Muscle layer of duodenum (tissue), 2 donors: ENCODE results near the gene EXOC4.

Experiments used
- H3K27ac ChIP-seq: one replicate; pipeline ENCODE4 v1.7.0; 2013; ENCODE audit warnings: mild to moderate bottlenecking, low read length
- H3K27me3 ChIP-seq: one replicate; pipeline ENCODE4 v1.7.0; 2013; ENCODE audit warnings: low read depth, mild to moderate bottlenecking, control low read depth, low read length
- H3K36me3 ChIP-seq, 2 donors: one replicate each; pipeline ENCODE4 v1.7.0; 2013; ENCODE audit warnings: low read length in 2 of 2, control low read depth in 1 of 2, mild to moderate bottlenecking in 1 of 2; ENCODE audit not compliant: insufficient read depth in 2 of 2, control insufficient read depth in 1 of 2
- H3K4me1 ChIP-seq, 2 donors: one replicate each; pipeline ENCODE4 v1.7.0; 2013; ENCODE audit warnings: low read length in 2 of 2, mild to moderate bottlenecking in 2 of 2, control low read depth in 1 of 2, moderate library complexity in 1 of 2; ENCODE audit not compliant: insufficient read depth in 2 of 2, control insufficient read depth in 1 of 2
- H3K4me3 ChIP-seq, 2 donors: one replicate each; pipeline ENCODE4 v1.7.0; 2013; ENCODE audit warnings: low read length in 2 of 2, low read depth in 1 of 2, mild to moderate bottlenecking in 1 of 2
- H3K9me3 ChIP-seq, 2 donors: one replicate each; pipeline ENCODE4 v1.7.0; 2013; ENCODE audit warnings: low read length in 2 of 2, control low read depth in 1 of 2, mild to moderate bottlenecking in 1 of 2; ENCODE audit not compliant: control insufficient read depth in 1 of 2
- donor health status: healthy.

Gene EXOC4

DNA sequence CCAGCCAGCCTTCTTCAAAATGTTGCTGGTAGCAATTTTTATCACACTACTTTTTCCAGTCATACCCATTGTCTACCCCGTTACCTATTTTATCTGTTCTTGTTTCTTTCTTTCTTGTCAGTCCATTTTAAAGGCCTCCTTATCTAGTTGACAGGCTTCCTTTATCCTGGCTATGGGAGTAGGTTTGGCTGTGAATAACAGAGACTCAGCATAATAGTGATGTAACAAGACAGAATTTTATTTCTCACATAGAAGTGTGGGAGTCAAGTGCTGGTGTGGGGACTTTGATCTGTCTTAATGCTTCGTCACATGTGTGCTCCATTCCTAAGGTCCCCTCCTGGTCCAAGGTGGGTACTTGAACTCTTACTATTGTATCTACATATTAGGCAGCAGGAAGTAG lies 283.6 kb downstream of the EXOC4 start:
- Histone ChIP-seq H3K4me3 (no peak overlapping the region), H3K9me3 (no peaks in the 10 kb centered on the region), H3K27me3 (no peaks in the 10 kb centered on the region), H3K36me3 (no peaks in the 10 kb centered on the region), H3K4me1 (no peaks in the 10 kb centered on the region), H3K27ac (no peak overlapping the region)

DNA sequence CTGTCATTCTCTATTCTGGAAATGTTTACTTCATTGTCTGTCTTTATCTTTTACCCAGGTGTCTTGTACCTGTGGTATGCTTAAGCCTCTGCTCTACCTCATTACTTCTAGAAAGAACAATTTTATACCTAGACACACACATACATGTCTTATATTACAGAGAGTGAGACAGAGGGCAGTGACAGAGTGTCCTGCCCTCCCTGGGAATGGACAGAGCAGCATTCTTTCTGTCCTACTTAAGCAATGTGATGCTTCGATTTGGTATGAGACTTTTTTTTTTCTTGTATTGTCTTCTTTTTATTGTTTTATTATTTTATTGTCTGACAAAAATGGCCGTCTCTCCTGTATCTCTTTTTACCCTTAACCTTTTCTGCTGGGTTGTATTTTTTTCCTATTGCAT lies 286.1 kb downstream of the EXOC4 start:
- Histone ChIP-seq H3K4me3 (no peak overlapping the region), H3K27me3 (no peaks in the 10 kb centered on the region), H3K4me1 (no peaks in the 10 kb centered on the region), H3K27ac (no peak overlapping the region), H3K9me3 (no peaks in the 10 kb centered on the region), H3K36me3 (no peaks in the 10 kb centered on the region)

DNA sequence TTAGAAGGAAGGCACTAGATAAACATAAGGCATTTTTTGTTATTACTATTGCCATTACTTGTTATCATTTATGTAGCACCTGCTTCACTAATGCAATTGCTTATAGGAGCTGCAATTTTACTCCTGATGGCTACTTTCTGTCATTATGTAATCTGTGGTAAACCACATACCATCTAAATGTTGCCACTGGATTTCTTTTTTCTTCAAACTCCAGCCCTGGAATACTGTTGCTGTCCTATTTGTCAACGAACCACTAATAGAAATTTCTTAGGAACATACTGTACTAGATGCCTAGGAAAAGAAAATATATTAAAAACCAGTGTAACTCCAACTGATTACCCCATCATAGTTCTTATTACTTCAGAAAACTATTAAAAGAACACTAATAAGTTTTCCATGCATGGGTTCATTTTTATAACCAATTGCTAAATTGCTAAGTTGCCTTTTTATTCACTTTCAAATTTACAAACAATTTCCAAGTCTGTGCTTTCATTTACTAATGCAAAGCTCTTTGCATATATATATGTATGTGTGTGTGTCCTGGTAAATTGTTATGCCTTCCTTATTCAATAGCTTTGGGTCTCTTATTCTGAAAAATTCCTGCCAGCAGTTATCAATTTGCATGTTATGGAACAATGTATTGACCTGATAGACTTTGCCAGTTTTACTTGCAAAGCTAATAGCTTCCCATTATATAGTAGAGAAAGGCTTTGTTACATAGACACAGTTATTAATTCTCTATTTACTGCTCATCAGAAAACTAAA lies 287.4 kb downstream of the EXOC4 start:
- Histone ChIP-seq H3K27ac (no peak overlapping the region), H3K9me3 (no peaks in the 10 kb centered on the region), H3K36me3 (no peaks in the 10 kb centered on the region), H3K4me1 (no peaks in the 10 kb centered on the region), H3K4me3 (no peak overlapping the region), H3K27me3 (no peaks in the 10 kb centered on the region)

DNA sequence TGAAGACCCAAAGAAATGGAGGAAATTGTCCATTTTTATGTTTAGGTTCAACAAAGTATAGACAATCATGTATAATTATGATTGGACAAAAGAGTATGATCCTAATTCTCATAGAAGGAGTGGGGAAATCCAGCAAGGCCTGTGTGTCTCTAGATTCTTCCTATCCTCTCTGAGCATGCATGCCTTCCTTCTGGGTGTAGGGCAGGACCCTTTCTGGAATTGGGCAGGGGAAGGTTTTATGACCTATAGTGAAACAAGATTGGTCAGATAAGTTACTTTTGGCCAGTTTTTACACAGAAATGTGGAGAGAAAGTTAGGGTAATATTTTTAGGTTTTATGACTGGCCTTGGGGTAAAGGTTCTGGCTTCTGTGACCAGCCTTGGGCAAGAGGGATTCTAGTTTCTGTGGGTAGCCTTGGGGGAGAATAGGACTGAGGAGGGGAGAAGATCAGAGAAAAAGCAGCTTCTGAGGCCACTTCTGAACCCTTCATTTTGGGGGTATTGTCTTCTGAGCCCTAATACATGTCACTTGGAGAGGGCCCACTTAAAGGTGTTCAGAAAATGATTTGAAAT lies 289.4 kb downstream of the EXOC4 start:
- H3K36me3 ChIP-seq, result no peaks in the 10 kb centered on the region
- no peak overlapping the region for H3K4me3 ChIP-seq
- H3K4me1 ChIP-seq, result no peaks in the 10 kb centered on the region
- H3K27me3 ChIP-seq, result no peaks in the 10 kb centered on the region
- H3K9me3 ChIP-seq, result no peaks in the 10 kb centered on the region
- H3K27ac ChIP-seq, result no peak overlapping the region

DNA sequence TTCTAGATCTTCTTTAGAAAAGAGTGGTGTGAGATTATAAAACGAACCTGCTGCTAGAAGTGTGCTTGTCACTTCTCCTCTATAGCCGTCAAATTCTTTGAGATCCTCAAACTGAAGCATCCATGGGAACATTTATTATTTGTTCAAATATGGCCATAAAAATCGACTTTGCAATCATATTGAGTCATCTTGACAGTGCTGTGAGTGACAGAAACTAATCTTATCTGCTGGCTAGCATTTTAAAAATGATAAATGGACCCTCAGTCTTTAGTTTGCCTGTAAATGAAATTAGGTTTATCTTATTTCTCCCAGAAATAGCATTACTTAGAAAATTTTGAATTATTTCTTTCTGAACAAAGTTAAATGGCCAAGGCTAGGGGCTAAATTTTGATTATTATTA lies 290.8 kb downstream of the EXOC4 start:
- Histone ChIP-seq H3K36me3 (no peaks in the 10 kb centered on the region), H3K27ac (no peak overlapping the region), H3K4me1 (no peaks in the 10 kb centered on the region)

DNA sequence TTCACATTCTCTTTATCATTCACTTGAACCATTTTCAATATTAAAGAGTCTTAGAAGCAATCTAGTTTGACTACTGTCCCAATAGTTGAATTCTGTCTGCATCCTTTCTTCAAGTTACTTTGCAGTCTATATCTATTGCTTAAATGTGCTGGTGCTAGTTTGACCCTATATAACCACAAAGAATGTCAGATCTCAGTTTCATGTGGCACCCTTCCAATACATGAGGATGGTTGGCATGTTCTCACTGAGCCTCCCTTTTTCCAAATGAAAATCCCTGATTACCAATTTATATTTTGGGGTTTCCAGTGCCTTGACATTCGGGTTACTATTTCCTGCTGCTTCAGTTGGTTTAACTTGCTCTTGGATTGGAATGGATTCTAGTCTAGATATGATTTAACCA lies 292.7 kb downstream of the EXOC4 start:
- Histone ChIP-seq H3K27me3 (no peaks in the 10 kb centered on the region), H3K27ac (no peak overlapping the region), H3K36me3 (no peaks in the 10 kb centered on the region), H3K9me3 (no peaks in the 10 kb centered on the region), H3K4me1 (no peaks in the 10 kb centered on the region), H3K4me3 (no peak overlapping the region)

More for the DNA sequence above, 290.8 kb downstream of the EXOC4 start:
- H3K27me3 ChIP-seq, result no peaks in the 10 kb centered on the region
- H3K9me3 ChIP-seq, result no peaks in the 10 kb centered on the region
- no peak overlapping the region for H3K4me3 ChIP-seq

DNA sequence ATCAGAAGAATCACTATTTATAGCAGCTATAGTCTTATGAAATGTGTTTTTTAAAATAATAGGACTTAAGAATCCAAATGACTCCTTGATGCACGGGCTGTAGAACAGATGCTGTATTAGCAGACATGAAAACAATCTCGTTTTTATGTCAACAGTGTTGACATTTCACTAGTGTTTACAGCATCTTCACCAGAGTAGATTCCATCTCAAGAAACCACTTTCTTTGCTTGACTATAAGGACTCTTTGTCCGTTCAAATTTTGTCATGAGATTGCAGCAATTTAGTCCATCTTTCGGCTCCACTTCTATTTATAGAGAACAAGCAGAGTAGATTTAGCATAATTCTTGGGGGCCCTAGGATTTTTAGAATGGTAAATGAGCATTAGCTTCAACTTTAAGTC lies 295.1 kb downstream of the EXOC4 start:
- no peak overlapping the region for H3K27ac ChIP-seq
- no peaks in the 10 kb centered on the region for H3K4me1 ChIP-seq
- no peaks in the 10 kb centered on the region for H3K36me3 ChIP-seq
- H3K4me3 ChIP-seq, result no peak overlapping the region
- no peaks in the 10 kb centered on the region for H3K27me3 ChIP-seq
- H3K9me3 ChIP-seq, result no peaks in the 10 kb centered on the region

DNA sequence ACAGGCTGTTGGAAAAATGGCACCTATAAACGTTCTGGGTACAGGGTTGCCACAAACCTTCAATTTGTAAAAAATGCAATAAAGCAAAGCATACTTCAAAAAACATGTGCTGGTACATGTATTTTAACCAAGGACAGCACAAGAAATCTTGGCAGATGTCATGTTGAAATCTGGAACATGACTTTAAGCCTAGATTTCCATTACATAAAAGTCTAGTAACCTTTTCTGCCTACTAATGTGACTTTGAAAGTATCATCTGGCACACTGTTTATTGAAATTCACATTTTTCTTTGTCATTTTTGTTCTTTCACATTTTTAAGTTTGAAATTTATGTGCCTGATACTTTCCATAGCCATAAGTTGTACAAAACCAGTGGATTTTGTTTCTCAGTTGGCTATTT lies 296.8 kb downstream of the EXOC4 start:
- Histone ChIP-seq H3K9me3 (no peaks in the 10 kb centered on the region), H3K4me3 (no peak overlapping the region), H3K27ac (no peak overlapping the region)

DNA sequence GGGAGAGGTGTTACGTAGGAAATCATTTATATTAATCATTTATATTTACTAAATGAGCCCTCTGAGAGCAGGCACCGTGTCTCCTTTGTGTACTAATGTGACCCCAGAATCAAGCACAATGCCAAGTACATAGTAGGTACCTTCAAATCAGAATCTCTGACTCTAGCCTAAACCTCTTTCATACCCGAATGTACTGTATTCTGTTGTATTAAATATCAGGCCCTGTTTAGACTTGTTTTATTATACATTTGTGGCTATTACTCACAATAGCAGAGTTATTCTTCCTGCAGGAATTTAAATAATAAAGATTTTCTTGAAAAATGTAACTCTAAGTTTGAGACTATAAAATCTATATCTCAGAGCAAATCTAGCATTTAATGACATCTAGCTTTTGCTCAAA lies 297.3 kb downstream of the EXOC4 start:
- Histone ChIP-seq H3K4me1 (no peaks in the 10 kb centered on the region), H3K27me3 (no peaks in the 10 kb centered on the region), H3K36me3 (no peaks in the 10 kb centered on the region), H3K27ac (no peak overlapping the region), H3K4me3 (no peak overlapping the region), H3K9me3 (no peaks in the 10 kb centered on the region)

More for the DNA sequence above, 296.8 kb downstream of the EXOC4 start:
- Histone ChIP-seq H3K36me3 (no peaks in the 10 kb centered on the region), H3K4me1 (no peaks in the 10 kb centered on the region), H3K27me3 (no peaks in the 10 kb centered on the region)

DNA sequence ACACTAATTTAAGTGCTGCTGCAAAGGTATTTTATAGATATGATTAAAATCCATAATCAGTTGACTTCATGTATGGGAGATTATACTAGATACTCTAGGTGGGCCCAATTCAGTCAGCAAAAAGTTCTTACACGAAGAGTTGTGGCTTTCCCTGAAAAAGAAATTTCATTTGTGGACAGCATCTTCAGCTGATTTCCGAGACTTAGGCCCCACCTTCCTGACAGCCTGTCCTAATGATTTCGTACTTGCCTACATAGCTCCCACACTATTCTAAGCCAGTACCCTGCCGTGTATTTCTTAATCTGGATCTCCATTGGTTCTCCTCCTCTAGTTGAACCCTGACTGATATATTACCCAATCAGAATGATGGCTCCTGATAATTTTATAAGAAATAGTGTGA lies 297.9 kb downstream of the EXOC4 start:
- Histone ChIP-seq H3K4me3 (no peak overlapping the region), H3K36me3 (no peaks in the 10 kb centered on the region), H3K27ac (no peak overlapping the region), H3K4me1 (no peaks in the 10 kb centered on the region), H3K27me3 (no peaks in the 10 kb centered on the region), H3K9me3 (no peaks in the 10 kb centered on the region)

DNA sequence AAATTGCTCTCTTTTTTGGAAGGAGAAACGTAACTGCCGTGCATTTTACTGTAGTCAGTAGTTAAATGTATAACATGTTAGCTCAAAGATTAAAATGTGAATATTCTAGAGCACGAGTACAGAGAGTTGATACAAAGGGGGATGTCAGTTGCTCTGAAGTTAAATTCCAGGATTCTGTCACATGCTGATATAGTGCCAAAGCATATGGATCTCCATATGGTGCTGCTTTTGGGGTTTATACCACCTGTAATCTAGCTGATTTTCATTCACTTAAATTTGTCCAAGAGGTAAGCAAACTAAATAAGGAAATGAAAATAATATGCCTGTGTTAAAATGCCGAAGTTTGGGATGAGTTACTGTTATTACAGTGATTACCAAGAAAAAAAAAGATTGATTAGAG lies 298.6 kb downstream of the EXOC4 start:
- no peaks in the 10 kb centered on the region for H3K9me3 ChIP-seq
- H3K4me3 ChIP-seq, result no peak overlapping the region
- no peak overlapping the region for H3K27ac ChIP-seq
- no peaks in the 10 kb centered on the region for H3K4me1 ChIP-seq
- H3K27me3 ChIP-seq, result no peaks in the 10 kb centered on the region
- no peaks in the 10 kb centered on the region for H3K36me3 ChIP-seq

DNA sequence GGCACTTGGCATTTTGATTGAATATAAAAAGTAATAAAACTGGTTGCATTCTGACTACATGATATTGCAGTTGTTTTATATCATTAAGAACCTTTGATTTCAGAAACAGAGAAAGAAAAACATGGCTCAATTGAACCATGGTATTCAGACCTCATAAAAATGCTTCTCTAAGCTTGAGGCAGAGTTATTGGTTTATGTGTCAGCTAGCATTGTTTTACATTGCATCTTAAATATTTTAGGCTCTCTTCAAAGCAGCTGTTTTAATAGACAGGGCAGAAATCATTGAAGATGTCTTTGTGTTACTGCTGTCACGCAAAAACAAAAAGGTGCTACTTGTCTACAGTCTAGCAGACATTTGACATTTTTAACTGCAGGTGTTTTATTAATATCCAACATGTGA lies 299.2 kb downstream of the EXOC4 start:
- H3K4me1 ChIP-seq, result no peaks in the 10 kb centered on the region
- H3K27me3 ChIP-seq, result no peaks in the 10 kb centered on the region
- no peak overlapping the region for H3K27ac ChIP-seq
- H3K4me3 ChIP-seq, result no peak overlapping the region
- H3K9me3 ChIP-seq, result no peaks in the 10 kb centered on the region
- H3K36me3 ChIP-seq, result no peaks in the 10 kb centered on the region
